ENCODE results near the gene PRDX5.

The PRDX5 gene

DNA sequence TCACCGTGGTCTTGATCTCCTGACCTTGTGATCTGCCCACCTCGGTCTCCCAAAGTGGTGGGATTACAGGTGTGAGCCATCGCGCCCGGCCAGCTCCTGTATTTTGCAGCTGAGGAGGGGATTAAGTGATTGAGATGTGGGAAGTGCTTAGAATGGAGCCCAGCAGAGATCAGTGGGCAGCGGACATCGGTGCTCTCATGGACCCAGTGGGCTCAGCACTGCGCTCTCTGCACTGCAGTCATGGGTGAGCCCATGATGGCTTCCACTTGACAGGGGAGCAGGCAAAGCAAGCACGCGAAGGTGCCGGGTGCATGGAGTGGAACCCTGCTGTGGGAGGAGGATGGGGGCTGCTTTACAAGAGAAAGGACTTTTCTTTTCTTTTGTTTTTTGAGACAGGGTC, 13.0 kb downstream of the PRDX5 start:
- no peak for DNase-seq

GRCh38 chr11:64331569-64332371, 13.8 kb downstream of the PRDX5 start:
- peak; percentile 84 for DNase-seq

DNA sequence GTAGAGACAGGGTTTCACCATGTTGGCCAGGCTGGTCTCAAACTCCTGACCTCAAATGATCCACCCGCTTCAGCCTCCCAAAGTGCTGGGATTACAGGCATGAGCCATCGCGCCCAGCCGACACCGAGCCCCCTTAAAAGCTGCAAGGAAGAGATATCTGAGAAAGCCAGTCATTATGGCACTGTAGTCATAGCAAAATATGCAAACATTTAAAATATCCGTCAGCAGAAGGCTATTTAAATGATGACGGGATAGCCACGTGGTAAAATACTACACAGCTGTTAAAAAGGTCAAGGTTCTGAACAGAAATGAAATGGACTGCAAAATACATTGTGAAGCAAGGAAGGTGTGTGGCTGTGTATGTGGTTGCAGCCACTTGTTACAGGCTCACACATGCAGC, 15.6 kb downstream of the PRDX5 start:
- DNase-seq, result no peak

GRCh38 chr11:64334764-64335735, 17.1 kb downstream of the PRDX5 start:
- peak; percentile 80 for DNase-seq

DNA sequence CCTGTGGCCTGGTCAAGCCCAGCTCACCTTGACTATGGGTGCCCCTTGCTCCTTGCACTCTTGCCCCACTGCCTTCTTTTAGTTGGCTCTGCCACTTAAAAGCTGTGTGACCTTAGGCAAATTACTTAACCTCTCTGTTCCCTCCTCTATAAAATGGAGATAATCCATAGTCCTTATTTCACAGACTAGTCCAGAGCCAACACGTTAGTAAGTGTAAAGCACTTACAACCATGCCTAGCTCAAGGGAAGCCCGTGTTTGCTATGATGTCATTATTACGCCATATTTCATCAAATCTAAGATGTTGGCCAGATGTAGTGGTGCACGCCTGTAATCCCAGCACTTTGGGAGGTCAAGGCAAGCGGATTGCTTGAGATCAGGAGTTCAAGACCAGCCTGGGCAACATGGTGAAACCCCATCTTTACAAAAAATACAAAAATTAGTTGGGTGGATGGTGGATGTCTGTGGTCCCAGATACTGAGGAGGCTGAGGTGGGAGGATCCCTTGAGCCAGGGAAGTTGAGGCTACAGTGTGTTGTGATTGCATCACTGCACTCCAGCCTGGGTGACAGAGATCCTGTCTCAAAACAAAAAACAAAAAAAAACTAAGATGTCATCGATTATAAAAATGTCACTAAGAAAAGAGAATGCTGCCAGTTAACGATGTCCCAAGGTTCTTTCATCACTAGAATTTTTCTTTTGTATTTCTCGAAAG, 19.8 kb downstream of the PRDX5 start:
- no peak for DNase-seq

DNA sequence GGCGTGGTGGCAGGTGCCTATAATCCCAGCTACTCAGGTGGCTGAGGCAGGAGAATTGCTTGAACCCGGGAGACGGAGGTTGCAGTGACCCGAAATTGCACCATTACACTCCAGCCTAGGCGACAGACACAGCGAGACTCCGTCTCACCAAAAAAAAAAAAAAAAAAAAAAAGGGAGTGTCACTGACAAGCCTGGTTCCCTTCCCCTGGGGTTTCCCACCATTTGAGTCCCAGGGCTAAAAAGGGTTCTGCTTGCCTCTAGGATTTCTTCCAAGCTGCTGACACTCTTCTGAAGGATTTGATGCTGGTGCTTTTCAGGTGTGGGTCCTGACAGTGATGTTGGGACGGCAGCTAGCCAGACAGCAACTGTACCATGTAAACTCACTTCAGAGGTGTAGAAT, 20.8 kb downstream of the PRDX5 start:
- DNase-seq, result no peak

- DNase-seq, result no peak
These were observed 21.4 kb downstream of the PRDX5 start for GRCh38 chr11:64339286-64339685.

DNA sequence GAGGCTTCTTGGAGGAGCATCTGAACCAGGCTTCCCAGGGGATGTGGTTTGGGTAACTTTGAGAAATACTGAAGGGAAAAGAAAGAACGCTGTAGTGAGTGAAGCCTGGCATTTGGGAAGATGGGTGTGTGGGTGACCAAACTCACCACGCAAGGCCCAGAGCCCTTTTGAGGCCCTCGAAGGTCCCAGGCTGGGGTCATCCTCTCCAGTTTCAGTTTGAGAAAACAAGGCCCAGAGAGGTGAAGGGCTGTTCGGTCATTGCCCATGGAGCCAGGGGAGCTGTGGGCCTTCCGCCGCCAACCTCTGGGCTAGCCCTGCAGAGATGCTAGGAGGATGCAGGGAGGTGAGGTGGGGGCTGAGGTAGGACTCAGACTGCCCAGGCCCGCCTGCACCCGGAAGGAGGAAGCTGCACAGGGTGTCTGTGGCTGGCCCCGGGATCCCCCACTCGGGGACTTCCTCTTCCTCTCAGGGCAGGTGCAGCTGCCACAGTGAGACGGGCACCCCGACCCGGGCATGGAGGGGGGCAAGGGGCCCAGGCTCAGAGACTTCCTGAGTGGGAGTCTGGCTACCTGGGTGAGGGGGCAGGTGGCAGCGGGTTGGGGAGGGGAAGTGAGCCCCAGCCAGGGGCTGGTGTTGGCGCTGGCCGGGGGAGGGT, 22.0 kb downstream of the PRDX5 start, which contains the start of gene CCDC88B:
CCDC88B (plus strand) TSS at position 451 of the 655 bp plus-strand sequence; CDS start at position 514, 63 bp downstream.
- DNase-seq, result peak; percentile 85

DNA sequence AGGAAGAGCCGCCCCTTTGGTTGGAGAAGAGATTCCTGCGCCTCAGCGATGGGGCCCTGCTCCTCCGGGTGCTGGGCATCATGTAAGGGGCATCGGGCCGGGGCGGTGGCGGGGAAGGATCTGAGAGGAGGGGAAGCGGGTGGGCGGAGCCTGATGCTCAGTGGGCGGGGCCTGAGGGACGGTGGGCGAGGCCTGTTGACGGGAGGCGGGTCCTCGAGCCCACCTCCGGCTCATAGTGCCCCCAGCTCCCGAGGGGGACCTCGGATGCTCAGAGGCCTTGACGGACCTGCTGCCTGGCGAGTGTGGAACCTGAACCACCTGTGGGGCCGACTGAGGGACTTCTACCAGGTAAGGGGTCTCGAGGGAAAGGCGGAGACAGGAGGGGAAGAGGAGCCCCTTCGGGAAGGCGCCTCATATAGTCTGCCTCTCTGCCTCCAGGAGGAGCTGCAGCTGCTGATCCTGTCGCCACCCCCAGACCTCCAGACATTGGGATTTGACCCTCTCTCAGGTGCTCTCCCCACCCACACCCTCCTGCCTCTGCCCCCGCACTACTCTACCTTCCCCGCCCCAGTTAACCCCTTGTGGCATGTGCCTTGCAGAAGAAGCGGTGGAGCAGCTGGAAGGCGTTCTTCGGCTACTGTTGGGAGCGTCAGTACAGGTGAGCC, 22.9 kb downstream of the PRDX5 start:
- DNase-seq, result peak; percentile 81

DNA sequence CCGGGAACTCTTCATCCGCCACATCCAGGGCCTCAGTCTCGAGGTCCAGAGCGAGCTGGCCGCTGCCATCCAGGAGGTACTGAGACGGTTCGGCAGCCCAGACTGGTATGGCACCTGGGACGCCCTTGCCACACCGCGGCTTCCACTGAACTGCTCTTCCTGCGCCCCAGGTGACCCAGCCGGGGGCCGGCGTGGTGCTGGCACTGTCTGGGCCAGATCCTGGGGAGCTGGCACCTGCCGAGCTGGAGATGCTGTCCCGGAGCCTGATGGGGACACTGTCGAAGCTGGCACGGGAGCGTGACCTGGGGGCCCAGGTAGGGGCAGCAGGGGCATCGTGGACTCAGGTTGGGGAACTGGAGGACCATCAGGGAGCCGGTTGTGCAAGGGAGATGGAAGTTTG, 23.5 kb downstream of the PRDX5 start:
- DNase-seq, result no peak

- DNase-seq, result peak; percentile 93
These were observed 24.2 kb downstream of the PRDX5 start for GRCh38 chr11:64341851-64342791.

- DNase-seq, result no peak
These were observed 25.2 kb downstream of the PRDX5 start for GRCh38 chr11:64342869-64343745.

DNA sequence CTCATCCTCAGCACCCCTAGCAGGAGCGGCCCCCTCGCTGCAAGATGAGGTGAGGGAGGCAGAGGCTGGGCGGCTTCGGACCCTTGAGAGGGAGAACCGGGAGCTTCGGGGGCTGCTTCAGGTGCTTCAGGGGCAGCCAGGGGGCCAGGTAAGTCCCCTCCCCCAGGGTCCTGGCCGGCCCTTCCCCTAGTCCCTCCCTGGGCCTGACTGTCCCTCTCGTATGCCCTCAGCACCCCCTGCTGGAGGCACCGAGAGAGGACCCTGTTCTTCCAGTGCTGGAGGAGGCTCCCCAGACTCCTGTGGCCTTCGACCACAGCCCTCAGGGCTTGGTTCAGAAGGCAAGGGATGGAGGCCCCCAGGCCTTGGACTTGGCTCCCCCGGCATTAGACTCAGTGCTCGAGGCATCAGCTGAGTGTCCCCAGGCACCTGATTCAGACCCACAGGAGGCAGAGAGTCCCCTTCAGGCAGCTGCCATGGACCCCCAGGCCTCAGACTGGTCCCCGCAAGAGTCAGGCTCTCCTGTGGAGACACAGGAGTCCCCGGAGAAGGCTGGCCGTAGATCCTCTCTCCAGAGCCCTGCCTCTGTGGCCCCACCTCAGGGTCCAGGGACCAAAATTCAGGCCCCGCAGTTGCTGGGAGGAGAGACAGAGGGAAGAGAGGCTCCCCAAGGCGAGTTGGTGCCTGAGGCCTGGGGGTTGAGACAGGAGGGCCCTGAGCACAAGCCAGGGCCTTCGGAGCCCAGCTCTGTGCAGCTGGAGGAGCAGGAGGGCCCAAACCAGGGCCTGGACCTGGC, 26.0 kb downstream of the PRDX5 start:
- DNase-seq, result no peak

DNA sequence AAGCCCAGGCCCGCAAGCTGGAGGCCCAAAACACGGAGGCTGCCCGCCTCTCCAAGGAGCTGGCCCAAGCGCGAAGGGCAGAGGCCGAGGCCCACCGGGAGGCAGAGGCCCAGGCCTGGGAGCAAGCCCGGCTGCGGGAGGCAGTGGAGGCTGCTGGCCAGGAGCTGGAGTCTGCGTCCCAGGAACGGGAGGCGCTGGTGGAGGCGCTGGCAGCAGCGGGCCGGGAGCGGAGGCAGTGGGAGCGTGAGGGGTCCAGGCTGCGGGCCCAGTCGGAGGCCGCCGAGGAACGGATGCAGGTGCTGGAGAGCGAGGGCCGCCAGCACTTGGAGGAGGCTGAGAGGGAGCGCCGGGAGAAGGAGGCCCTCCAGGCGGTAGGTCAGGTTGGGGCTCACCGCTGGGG, 26.9 kb downstream of the PRDX5 start:
- DNase-seq, result no peak

GRCh38 chr11:64347193-64347867, 29.4 kb downstream of the PRDX5 start:
- no peak for DNase-seq

DNA sequence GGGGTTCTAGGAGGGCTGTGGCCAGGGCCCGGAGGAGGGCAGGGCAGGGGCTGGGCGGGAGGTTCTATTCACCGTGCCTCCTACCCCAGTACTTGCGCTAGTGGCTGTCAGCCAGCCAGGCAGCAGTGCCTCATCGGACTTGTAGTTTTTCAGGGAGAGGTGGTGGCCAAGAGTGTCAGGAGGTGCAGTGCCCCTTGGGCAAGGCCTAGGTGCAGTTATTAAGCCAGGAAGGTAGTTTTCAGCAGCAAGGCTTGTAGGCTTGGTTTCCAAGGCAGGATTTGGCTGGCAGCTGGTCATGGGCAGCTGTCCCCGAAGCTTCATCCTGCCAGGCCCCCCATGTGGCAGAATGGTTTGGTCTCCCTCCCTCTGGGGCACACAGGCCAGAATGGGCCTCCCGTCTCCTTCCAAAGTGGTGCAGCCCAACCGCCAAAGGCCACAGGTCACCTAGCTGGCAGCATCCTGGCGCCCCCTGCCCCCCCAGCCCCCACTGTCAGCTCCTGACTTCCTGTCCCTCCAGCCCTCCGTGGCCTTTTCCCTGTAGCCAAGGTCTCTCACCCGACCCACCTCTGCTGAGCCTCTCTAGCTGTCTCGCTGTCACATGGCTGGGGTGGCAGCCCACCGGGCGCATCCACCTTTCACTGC, 30.6 kb downstream of the PRDX5 start:
- DNase-seq, result no peak

- DNase-seq, result no peak
These were observed 31.1 kb downstream of the PRDX5 start for GRCh38 chr11:64349025-64349387.

DNA sequence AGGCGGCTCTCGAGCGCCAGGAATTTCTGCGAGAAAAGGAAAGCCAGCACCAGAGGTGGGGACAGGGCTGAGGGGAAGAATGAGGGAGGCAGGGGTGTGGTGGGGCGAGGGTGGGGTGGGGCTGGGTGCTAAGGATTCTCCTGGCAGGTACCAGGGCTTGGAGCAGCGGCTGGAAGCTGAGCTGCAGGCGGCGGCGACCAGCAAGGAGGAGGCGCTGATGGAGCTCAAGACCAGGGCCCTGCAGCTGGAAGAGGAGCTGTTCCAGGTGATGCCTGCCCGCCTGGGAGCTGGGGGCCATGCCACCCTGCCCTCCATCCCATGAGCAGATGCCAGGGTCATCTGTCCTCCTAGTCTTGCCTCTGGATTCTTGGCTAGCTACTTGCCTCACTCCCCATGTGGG, 31.5 kb downstream of the PRDX5 start:
- no peak for DNase-seq

Measured in stimulated activated CD4-positive, alpha-beta T cell treated with anti-CD3 and anti-CD28 coated beads, Interleukin-1b, Interleukin-23, amount 100 ng/mL, for 48 hours (primary cell).